ENCODE results near the gene PRM2. TPM values are rescaled to one million over a fixed set of nuclear protein-coding genes. Genes with fewer than 3 reads are reported as not detected.

PRM2 gene
- total RNA-seq, 1 donor from 2014 or later, result not detected

DNA sequence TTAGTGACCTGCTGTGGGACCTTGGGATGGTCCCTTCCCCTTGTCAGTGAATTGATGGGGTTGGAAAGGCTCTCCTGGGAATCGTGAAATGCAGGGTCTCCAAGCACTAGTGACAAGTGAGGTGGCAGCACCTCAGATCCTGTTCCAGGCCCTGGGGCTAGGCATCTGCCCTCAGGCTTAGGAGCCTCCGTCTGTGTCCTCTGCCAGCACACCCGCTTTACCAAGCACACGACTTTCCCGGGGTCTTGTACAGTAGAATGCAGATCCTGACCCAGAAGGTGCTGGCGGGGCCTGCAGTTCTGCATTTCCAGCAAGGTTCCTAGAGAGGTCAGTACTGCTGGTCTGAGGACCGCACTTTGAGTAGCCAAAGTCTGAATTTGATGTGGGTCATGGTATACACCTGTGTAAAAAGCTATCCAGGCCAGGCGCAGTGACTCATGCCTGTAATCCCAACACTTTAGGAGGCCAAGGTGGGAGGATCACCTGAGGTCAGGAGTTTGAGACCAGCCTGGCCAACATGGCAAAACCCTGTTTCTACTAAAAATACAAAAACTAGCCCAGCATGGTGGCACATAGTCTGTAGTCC is 38.1 kb upstream of the PRM2 start:
- H3K27ac Mint-ChIP-seq, result no peak overlapping the region
- H3K4me3 Mint-ChIP-seq (ENCODE audit: low read depth), result no peak overlapping the region
- H3K27me3 Mint-ChIP-seq, result peaks cover 12% of the 10 kb centered on the region
- H3K9me3 Mint-ChIP-seq (ENCODE audit: low read depth), result no peaks in the 10 kb centered on the region
- H3K4me1 Mint-ChIP-seq (ENCODE audit: low read depth), result peaks cover 13% of the 10 kb centered on the region
- TF ChIP-seq, protein P1, sequence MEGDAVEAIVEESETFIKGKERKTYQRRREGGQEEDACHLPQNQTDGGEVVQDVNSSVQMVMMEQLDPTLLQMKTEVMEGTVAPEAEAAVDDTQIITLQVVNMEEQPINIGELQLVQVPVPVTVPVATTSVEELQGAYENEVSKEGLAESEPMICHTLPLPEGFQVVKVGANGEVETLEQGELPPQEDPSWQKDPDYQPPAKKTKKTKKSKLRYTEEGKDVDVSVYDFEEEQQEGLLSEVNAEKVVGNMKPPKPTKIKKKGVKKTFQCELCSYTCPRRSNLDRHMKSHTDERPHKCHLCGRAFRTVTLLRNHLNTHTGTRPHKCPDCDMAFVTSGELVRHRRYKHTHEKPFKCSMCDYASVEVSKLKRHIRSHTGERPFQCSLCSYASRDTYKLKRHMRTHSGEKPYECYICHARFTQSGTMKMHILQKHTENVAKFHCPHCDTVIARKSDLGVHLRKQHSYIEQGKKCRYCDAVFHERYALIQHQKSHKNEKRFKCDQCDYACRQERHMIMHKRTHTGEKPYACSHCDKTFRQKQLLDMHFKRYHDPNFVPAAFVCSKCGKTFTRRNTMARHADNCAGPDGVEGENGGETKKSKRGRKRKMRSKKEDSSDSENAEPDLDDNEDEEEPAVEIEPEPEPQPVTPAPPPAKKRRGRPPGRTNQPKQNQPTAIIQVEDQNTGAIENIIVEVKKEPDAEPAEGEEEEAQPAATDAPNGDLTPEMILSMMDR (IDR thresholded peaks at IDR 0.05; ENCODE audit: unreplicated experiment), result no peak
- H3K36me3 Mint-ChIP-seq (ENCODE audit: insufficient read depth), result no peaks in the 10 kb centered on the region
- DNase-seq (ENCODE audit: low spot score, unreplicated experiment), result no peak

DNA sequence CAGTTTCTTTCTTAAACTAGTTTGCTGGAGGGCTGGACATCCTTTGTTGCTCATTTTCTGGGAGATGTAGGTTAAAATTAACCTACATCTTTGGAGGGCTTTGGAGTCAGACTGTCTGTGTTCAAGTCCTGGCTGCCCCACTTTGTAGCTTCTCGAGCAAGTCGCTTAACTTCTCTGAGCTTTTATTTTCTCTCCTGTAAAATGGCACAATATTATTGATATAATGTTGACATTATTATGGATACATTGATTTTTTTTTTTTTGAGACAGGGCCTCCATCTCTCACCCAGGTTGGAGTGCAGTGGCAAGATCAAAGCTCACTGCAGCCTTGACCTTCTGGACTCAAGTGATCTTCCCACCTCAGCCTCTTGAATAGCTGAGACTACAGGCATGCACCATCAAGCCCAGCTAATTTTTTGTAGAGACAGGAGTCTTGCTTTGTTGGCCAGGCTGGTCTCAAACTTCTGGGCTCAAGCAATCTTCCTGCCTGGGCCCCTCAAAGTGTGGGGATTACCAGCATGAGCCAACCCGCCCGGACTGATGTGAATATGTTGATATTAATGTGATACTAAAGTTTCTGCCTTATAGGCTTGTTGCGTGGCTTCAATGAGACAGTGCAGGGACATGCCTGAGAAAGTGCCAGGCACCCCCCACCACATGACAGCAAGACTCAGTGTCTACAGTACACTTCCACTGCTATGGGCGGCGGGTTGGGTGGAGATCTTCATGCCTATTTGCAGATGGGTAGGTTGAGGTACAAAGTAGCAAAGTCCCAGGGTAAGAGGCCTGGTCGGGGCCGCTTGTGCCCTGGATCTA is 37.4 kb upstream of the PRM2 start:
- Mint-ChIP-seq H3K36me3 (ENCODE audit: insufficient read depth) (no peaks in the 10 kb centered on the region), H3K27me3 (peaks cover 12% of the 10 kb centered on the region), H3K9me3 (ENCODE audit: low read depth) (no peaks in the 10 kb centered on the region), H3K27ac (no peak overlapping the region), H3K4me1 (ENCODE audit: low read depth) (peaks cover 13% of the 10 kb centered on the region), H3K4me3 (ENCODE audit: low read depth) (no peak overlapping the region)
- no peak for DNase-seq (ENCODE audit: low spot score, unreplicated experiment)
- TF ChIP-seq, protein P1 (IDR thresholded peaks at IDR 0.05; ENCODE audit: unreplicated experiment), result no peak

DNA sequence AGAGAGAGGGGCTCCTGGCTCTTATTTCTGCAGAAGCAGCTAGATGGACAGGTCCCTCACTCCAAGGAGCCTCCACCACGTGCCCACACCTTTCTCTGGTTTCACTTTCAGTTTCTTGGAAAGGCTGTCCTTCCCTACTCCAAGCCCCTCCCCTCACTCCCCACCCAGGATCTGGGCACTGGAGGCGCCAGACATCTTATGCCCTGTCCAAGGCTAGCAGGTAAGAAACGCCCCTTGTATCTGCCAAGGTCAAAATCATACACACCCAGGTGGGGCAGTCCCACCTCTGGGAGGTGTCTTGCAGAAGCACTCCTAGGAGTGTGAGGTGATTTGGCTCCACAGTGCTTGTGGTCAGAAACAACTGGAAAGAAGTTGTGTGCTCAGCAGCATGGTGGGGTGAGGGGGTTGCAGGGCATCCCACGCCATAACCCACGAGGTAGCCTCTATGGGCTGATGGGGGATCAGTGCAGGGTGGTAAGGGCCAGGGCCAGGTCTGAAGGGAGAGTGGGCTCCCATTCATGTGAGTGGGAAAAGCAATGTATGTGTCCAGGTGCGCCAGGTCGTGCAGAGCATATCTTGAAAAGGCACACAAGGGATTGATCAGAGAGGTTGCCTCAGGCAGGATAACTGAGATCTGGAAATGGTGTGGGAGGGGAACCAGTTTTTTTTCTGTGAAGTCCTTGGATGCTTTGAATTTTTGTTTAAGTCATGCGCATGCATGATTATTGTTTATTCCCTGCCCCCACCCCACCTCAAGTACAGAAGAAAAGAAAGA is 36.6 kb upstream of the PRM2 start:
- Mint-ChIP-seq H3K27me3 (peaks cover 14% of the 10 kb centered on the region), H3K36me3 (ENCODE audit: insufficient read depth) (no peaks in the 10 kb centered on the region)
- DNase-seq (ENCODE audit: low spot score, unreplicated experiment), result no peak

DNA sequence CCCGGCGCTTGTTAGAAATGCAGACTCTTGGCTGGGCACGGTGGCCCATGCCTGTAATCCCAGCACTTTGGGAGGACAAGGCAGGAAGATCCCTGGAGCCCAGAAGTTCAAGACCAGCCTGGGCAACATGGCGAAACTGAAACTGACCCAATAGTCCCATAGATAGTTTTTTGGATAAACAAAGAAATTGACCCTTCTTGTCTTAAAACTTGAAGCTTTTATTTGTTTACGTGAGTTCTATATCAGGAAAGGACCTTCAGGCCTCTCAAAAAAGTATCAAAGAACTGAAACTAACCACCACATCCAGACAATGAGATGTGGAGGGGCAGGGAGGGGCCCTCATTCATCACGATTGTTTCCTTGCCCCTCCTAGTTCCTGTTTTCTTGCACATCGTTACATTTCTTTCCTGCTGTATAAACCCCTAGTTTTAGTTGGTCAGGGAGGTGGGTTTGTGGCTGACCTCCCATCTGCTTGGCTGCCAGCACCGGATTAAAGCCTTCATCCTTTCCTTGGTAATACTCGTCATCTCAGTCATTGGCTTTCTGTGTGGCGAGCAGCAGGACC is 34.8 kb upstream of the PRM2 start:
- H3K9me3 Mint-ChIP-seq (ENCODE audit: low read depth), result no peaks in the 10 kb centered on the region
- H3K4me1 Mint-ChIP-seq (ENCODE audit: low read depth), result peaks cover 12% of the 10 kb centered on the region
- H3K36me3 Mint-ChIP-seq (ENCODE audit: insufficient read depth), result no peaks in the 10 kb centered on the region
- H3K27me3 Mint-ChIP-seq, result peaks cover 7% of the 10 kb centered on the region
- no peak overlapping the region for H3K27ac Mint-ChIP-seq
- no peak overlapping the region for H3K4me3 Mint-ChIP-seq (ENCODE audit: low read depth)
- TF ChIP-seq, protein P1 (IDR thresholded peaks at IDR 0.05; ENCODE audit: unreplicated experiment), result no peak
- no peak for DNase-seq (ENCODE audit: low spot score, unreplicated experiment)

More for the DNA sequence above, 36.6 kb upstream of the PRM2 start:
- peaks cover 13% of the 10 kb centered on the region for H3K4me1 Mint-ChIP-seq (ENCODE audit: low read depth)
- TF ChIP-seq, protein P1 (IDR thresholded peaks at IDR 0.05; ENCODE audit: unreplicated experiment), result no peak
- H3K4me3 Mint-ChIP-seq (ENCODE audit: low read depth), result no peak overlapping the region
- H3K9me3 Mint-ChIP-seq (ENCODE audit: low read depth), result no peaks in the 10 kb centered on the region
- peak overlapping the region; percentile 13 for H3K27ac Mint-ChIP-seq

DNA sequence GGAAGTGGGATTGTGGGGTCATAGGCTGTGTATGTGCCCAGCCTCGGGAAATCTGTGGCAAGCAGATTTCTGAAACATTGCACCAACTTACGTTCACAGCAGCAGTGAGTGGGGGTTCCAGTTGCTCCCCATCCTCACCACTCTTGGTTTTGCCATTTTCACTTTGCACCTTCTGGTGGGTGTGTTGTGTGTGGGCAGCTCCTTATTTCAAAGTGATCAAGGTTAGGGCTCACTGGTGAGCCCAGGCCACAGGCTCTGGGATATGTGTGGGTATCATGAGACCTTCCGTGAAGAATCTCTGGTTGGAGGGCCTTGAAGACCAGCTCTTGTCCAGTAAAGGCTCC is 34.3 kb upstream of the PRM2 start:
- TF ChIP-seq, protein P1 (IDR thresholded peaks at IDR 0.05; ENCODE audit: unreplicated experiment), result no peak
- Mint-ChIP-seq H3K9me3 (ENCODE audit: low read depth) (no peaks in the 10 kb centered on the region), H3K27me3 (peaks cover 5% of the 10 kb centered on the region), H3K27ac (no peak overlapping the region), H3K36me3 (ENCODE audit: insufficient read depth) (no peaks in the 10 kb centered on the region), H3K4me1 (ENCODE audit: low read depth) (peaks cover 10% of the 10 kb centered on the region), H3K4me3 (ENCODE audit: low read depth) (no peak overlapping the region)
- DNase-seq (ENCODE audit: low spot score, unreplicated experiment), result no peak
